ENCODE data around the gene OR4C5. TPM values are rescaled to one million over a fixed set of nuclear protein-coding genes. Genes with fewer than 3 reads are reported as not detected.

OR4C5 gene
- total and polyA plus RNA-seq, 2 of the 8 experiments (the other 6 are each of a cell fraction or from before 2014, with no cell fraction given) = not detected

Other genes starting within 250 kb of the OR4C5 start
- not detected in 2 replicates for gene OR4B1, start 149.7 kb downstream of the OR4C5 start, total RNA-seq (2021; fragmentation: NEBNext Ultra II Directional; extraction: Animal tissue kit (Norgen Biotek cat#: 25700))
- gene OR4B1, start 149.7 kb downstream of the OR4C5 start, polyA plus RNA-seq (2011; rRNA removed) = not detected in 2 replicates
- gene OR4X2, start 121.4 kb downstream of the OR4C5 start, total RNA-seq (2021; fragmentation: NEBNext Ultra II Directional; extraction: Animal tissue kit (Norgen Biotek cat#: 25700)) = not detected in 2 replicates
- not detected in 2 replicates for gene OR4X2, start 121.4 kb downstream of the OR4C5 start, polyA plus RNA-seq (2011; rRNA removed)
- not detected in 2 replicates for gene OR4X1, start 102.6 kb downstream of the OR4C5 start, total RNA-seq (2021; fragmentation: NEBNext Ultra II Directional; extraction: Animal tissue kit (Norgen Biotek cat#: 25700))
- not detected in 2 replicates for gene OR4X1, start 102.6 kb downstream of the OR4C5 start, polyA plus RNA-seq (2011; rRNA removed)
- not detected in 2 replicates for gene OR4S1, start 60.2 kb downstream of the OR4C5 start, total RNA-seq (2021; fragmentation: NEBNext Ultra II Directional; extraction: Animal tissue kit (Norgen Biotek cat#: 25700))
- gene OR4S1, start 60.2 kb downstream of the OR4C5 start, polyA plus RNA-seq (2011; rRNA removed) = not detected in 2 replicates
- not detected in 2 replicates for gene OR4C3, start 41.5 kb downstream of the OR4C5 start, total RNA-seq (2021; fragmentation: NEBNext Ultra II Directional; extraction: Animal tissue kit (Norgen Biotek cat#: 25700))
- not detected in 2 replicates for gene OR4C3, start 41.5 kb downstream of the OR4C5 start, polyA plus RNA-seq (2011; rRNA removed)
- gene OR4A47, start 122.3 kb upstream of the OR4C5 start, total RNA-seq (2021; fragmentation: NEBNext Ultra II Directional; extraction: Animal tissue kit (Norgen Biotek cat#: 25700)) = not detected in 2 replicates
- gene OR4A47, start 122.3 kb upstream of the OR4C5 start, polyA plus RNA-seq (2011; rRNA removed) = not detected in 2 replicates